GM19397 (cell line): ENCODE results near the gene TRIO.
"Not testable (repeated sequence)": the region's sequence is repeated elsewhere in the genome, so short reads cannot be mapped to it uniquely, and the experiment has no call there.

Experiments
- ATAC-seq: cut with Tn5 transposase; IDR thresholded peaks from one replicate; pipeline ENCODE4 v1.9.1; 2021; ENCODE audit warnings: mild to moderate bottlenecking, moderate library complexity; ENCODE audit not compliant: unreplicated experiment

Gene TRIO

DNA sequence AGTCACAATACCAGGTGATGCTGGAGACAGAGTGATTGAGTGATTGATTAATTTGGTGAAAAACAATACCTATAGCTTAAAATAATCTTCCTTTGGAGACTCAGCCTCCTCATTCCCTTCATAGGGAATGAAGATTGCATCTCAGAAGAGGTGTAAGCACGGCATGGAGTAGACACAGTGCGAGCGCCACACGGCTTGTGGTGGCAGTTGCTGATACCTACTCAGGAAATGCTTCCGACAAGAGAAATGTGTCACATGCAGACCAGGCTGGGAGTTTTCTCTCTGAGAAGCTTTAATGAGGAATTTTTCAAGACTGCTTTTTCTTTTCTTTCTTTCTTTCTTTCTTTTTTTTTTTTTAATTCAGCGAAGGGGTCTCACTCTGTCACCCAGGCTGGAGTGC lies 226.6 kb downstream of the TRIO start:
- no peak for ATAC-seq

DNA sequence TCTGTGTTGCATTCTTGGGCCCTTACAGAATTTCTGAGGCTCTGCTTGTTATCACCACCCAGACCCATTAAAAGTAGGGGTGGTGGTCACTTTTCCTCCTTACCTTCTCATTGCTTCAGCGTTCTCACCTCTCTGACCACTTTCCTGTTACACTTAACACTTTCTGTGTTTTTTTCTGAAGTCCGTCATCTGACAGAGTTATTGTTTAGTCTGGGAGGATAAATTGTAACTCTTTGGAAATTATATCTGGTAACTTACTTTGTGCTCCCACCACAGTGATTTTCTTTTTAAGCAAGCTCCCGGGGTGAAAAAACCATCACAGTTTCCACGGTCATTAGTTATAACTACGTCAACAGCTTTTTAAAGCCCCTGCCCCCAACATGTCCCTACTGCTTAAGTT lies 227.2 kb downstream of the TRIO start:
- ATAC-seq = no peak

DNA sequence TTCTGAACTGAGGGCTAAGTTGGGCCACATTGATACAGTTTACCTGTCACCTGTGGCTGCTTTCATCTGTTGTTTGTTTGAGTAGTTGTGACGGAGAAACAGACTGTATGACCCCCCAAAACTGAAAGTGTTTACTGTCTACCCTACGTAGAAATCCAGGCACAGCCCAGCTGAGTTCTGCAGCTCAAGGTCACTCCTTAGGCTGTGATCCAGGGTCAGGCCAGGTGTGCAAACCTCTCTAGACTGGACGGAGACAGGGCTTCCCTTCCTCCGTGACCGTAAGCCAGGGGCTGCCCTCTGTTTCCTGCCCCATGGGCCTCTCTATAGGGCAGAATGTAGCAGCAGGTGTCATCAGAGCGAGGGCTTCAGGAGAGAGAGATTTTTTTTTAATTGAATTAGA lies 230.5 kb downstream of the TRIO start:
- ATAC-seq = no peak

DNA sequence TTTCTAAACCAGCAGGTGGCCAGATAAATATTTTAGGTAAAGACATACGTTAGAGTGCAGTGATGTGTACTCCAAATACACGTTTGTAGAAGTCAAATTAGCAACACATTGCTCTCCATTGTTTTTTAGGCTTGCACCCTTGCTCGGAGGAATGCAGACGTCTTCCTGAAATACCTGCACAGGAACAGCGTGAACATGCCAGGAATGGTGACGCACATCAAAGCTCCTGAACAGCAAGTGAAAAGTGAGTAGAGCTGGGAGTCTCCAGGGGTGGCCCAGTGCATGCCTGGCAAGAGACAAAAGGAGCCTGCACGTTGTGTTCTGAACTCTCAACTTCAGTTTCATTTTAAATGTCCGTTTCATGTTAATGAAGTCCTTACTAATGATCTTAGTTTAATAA lies 231.0 kb downstream of the TRIO start:
- ATAC-seq = no peak

DNA sequence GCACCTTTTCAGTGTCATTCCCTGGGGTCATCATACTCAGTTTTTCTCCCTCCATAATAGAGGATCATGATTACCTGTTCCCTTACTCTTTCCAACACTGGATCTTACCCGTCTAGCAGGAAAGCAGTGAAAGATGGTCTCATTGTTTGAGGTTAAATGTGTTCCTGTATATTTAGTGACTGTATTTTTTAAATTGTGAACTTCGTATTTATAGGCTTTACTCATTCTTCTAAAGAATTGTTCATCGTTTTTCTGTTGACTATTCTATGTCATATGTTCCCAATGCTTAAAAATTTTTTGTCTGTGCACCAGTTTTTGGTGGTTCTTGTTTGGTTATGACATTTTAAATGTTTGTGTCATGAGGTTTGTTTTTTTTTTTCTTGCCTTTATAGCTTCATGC lies 233.6 kb downstream of the TRIO start:
- ATAC-seq = no peak

DNA sequence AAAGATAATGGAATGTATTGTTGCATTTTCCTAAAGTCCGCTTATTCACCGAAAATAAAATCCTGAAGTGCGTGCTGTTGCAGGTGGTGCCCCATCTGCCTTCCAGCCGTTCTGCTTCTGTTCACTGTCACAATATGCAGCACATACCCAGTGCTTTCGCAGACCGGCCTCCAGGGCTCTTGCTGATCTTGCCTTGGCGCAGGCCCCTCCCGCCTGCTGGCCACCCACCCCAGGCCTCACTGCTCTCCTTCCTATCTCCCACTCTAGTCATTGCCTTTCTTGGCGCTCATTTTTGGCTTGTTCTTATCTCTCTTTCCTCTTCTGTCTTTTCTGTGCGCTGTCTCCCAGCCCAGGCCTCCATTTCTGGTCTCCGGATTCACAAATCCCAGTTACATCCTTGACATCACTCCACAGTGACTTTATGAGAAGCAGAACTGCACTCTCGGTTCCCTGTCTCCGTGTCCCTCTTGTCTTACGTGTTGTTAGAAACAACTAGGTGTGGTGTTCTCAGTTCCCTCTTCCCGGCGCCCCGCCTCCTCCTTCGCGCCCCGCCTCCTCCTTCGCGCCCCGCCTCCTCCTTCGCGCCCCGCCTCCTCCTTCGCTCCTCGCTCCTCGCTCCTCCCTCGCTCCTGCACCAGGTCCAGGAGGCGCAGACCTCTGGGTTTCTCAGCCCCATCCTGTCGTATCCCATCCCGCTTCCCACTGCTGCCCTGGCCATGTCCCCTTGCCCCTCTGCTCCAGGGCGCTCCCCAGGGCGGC lies 236.8 kb downstream of the TRIO start:
- no peak for ATAC-seq

DNA sequence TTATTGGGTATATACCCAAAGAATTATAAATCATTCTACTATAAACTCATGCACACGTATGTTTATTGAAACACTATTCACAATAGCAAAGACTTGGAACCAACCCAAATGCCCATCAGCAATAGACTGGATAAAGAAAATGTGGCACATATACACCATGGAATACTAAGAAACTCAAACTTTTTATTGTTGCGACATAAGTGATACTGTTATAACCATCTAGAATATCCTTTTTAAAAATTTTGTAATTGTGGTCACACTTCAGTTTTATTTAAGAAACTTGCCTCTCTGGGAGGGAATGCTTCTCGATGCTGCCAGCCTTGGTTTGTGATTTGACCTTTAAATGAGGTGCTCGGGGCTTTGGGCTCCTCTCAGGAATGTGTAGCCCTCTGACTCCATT lies 237.6 kb downstream of the TRIO start:
- ATAC-seq = no peak

DNA sequence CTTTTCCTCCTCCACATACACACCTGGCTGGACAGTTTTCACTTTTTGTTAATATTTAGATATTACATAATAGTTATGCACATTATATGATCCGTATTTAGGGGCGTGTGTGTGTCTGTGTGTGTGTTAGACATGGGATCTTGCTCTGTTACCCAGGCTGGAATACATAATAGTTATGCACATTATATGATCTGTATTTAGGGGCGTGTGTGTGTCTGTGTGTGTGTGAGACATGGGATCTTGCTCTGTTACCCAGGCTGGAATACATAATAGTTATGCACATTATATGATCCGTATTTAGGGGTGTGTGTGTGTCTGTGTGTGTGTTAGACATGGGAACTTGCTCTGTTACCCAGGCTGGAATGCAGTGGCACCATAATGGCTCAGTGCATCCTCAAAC lies 239.5 kb downstream of the TRIO start:
- ATAC-seq = no peak

DNA sequence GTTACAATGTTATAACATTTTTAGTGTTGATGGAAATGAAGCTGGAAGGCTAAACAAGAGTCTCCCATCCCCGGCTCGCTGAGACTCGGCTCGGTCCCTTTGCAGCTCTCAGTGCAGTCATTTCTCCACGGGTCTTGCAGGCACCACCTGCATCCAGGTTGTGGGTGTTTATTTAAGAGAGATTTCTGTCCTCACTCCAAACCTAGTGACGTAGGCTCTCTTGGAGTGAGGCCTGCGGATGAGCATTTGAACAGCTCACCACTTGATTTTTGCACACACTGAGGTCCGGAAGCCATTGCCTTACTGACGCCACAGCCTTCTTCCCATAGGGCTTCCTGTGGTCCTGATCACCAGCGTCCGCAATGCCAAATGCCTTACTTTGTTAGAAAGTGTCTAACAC lies 240.8 kb downstream of the TRIO start:
- ATAC-seq = no peak

DNA sequence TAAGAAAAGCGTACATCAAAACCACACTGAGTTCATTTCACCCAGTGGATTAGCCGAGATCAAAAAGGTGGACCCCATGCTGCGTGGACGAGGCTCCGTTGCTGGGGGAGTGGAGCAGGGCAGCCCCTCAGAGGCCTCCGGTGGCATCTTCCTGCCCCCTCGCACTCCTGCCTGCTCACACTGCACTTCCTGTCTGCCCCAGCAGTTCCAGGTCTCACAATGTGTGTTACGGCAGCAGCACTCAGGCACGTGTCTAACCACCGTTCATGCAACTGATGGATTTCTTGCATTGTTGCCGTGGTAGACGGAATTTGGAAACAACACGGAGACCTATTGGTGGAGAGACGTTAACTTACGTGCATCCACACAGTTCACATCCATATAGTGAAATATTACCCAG lies 241.9 kb downstream of the TRIO start:
- ATAC-seq = no peak

DNA sequence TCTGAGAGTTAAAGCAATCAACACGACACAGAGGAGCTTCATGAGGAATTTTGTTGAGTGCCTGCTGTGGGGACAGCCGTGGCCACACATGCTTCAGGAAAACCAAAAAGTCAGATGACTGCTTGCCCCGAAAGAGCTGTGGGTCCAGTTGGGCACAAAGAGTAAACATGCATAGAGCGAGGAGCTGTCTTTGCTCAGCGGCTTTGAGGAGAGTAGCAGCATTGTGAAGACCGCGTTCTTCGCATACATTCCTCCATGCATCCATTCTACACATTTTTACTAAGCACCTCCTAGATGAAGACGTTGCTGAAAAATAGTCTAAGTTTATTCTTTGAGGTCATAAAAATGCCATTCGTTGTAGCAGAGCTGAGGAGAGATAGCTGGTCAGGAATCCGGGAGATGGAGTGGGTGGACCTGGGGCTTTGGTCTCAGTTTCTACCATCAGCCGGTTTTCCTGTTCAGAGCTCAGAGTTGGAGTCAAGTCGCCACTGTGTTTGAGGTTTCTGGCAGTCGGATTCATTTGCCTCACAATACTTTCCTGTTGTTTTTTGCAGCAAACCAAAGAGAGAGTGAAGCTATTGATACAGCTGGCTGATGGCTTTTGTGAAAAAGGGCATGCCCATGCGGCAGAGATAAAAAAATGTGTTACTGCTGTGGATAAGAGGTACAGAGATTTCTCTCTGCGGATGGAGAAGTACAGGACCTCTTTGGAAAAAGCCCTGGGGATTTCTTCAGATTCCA lies 243.9 kb downstream of the TRIO start:
- no peak for ATAC-seq

DNA sequence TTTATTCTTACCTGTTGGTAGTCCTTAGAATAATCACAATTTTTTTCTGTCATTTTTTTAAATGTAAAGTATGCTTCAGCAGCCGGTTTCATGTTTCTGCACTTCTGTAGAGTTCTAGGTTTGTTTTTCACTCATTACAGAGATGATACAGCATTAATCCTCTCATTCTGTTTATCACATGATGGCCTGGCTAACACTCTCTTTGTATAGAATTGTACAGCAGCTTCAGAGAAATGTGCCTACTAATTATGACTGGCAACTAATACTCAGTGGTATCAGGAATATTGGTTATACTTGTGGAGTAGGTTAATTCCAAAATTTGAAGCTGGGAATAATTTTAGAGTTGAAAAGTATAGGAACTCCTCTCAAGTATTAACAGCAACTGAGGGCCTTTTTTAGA lies 245.6 kb downstream of the TRIO start:
- ATAC-seq = no peak

DNA sequence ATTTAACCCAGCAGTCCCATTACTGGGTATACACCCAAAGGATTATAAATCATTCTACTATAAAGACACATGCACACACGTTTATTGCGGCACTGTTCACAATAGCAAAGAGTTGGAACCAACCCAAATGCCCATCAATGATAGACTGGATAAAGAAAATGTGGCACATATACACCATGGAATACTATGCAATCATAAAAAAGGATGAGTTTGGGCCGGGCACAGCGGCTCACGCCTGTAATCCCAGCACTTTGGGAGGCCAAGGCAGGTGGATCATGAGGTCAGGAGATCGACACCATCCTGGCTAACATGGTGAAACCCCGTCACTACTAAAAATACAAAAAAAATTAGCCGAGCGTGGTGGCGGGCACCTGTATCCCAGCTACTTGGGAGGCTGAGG lies 249.4 kb downstream of the TRIO start:
- ATAC-seq = not testable (repeated sequence)

DNA sequence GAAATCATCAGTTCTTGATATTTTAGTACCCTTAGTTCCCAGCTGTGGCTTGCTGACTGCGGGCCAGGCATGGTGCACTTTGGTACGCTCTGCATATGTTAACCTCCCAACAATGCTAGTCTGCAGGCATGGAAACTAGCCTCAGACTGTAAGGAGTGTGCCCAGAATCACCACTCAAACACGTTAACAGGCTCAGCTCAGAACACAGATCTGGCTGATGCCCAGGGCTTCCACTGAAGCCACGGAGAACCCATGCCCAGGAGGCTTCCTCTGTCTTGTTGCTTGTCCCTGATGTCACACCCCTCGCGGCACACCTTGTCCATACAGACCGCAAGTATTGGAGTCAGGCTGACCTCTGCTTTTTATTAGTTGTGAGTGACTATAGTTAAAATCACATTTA lies 251.2 kb downstream of the TRIO start:
- ATAC-seq = no peak

DNA sequence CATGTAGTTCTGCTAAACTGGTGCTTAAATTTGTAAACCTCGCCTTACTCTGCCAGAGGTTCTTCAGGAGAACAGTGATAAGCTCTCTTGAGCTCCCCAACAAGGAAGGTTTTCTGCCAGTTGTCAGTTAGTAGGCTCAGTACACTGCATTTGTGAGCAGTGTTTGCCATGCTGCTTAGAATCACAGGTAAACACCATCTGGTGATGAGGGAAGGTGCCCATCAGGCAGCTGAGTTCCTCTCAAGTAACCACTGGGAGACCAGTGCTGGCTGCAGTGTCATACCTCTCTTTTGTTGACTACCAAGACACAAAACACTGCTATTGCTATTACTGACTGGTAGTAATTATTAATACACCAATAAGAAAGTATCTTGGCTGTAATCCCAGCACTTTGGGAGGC lies 252.3 kb downstream of the TRIO start:
- no peak for ATAC-seq

DNA sequence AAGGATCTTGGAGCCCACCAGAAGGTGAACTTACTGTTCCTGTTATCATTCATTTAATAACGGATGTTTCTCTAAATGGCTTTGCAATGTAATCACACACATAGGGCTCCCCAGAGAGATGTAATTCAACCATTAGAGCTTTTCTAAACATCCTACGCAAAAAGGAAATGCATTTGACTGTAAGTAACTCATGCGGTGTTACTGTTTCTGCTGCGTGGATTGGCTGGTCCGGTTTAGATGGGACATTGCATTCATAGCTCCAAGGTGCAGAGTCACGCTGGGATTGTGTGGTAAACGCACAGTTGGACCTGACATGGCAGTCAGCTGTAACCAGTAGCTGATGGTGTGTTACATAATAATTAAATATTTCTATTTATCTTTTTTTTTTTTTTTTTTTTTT lies 252.9 kb downstream of the TRIO start:
- no peak for ATAC-seq

DNA sequence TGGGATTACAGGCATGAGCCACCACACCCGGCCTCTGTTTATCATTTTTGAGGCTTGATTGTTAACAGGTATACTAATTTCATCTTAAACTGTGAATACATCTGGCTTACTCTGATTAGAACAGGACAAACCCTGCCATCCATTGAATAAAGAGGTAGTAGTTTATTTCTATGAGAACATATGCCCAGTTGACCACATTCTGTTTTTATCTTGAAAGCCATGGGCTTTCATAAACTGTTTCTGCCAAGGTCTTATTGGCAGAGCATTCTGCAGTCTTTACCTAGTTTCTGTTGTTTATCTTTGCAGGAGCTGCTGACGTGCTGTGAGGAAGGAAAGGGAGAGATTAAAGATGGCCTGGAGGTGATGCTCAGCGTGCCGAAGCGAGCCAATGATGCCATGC lies 253.6 kb downstream of the TRIO start:
- no peak for ATAC-seq

DNA sequence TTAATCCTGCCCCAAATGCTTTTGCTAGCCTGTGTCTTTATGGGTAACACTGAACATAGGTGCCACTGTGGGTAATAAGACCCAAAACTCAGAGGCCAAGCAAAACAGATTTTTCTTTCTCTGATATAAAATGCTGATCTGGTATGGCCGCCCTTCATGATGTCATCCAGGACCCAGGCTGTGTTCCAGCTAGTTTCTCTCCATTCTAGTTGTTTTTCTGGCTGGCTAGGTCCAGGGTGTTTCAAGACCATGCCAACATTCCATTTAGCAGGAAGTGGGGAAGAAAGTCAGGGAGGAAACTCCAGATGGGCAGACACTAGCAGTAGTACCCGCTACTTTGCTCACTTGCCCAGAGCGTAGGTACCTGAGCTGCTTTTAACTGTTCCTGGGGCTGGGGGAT lies 254.6 kb downstream of the TRIO start:
- ATAC-seq = no peak

DNA sequence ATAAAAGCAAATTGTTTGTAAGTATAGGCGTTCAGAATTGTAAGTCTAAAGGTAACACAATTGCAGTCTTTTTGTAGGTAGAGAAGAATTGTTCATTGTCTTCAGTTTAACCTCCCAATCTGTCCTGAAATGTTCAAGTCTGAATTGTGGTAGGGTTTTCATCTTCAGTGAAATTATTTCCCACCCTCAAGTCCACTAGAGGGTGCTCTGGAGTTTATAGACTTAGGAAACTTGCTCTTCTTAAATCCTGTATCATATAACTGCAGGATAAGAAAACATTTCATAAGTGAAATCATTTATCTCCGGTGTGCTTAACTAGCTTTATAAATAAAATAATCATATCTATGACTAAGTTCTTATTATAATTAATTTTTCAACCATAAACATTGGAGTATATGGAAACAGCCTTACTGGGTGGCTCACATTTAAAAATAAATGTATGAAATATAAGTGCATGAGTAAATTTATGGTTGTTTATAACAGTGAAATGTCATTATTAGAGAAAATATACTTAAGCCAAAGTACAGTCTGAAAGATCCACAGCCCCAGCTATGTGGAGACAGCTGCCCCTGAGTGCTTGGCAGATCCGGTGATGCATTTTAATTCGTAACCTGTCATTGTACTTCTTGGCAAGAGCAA lies 256.0 kb downstream of the TRIO start:
- no peak for ATAC-seq

DNA sequence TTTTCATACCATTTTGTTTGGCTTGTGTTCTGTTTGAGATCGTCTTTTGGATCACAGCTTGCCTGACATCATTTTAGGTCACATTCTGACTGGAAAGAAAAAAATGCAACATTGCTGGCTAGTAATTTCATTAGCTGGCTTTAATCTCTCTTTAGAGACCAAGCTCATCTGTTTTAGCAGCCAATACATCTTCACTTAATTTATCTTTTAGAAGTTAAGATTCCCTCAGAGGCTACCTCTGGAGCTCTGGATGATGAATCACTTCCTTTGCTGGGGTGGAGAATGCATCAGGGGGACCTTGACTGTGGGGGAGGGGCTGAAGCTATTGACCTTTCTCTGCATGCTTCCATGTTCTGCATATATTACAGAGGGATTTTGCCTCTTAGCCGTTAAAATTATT lies 256.9 kb downstream of the TRIO start:
- no peak for ATAC-seq

DNA sequence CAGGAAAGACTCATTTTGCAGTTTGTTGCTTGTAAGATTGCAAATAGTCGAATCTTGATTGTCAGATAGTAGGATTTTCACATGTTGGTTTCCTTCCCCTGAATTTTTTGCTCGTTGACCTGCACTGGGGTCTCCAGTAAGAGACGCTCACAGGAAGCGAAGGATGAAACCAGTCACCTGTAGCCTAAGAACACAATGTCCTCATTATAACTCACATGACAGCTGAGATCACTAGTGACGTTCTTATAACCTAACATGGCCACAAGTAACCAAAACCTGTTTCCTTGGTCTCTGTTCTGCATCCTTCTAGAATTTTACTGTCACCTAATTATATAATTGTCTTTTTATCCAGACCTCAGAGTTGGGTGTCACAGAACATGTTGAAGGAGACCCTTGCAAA lies 257.5 kb downstream of the TRIO start:
- no peak for ATAC-seq

DNA sequence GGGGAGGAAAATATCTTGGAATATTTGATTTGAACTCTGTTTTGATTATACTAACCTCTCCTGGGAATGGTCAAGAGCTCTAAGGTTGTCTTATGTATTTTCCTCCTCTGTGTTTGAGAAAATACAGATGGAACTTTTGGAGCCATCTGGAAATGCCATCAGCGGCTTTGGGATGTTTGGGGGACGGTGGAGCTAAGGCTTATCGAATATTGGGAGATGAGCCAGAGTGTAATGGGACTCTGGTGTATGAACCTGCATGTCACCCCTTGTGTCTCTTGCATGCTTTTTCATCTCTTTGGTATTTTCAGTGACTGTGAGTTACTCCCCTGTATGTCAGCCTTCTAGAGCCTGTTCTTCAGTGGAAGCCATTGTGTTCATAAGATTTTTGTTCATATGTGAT lies 258.5 kb downstream of the TRIO start:
- ATAC-seq = no peak
